ENCODE measurements around the gene GALNT10.

GALNT10 gene

GRCh38 chr5:154296525-154297159 is 106.1 kb downstream of the GALNT10 start:
- DNase-seq (ENCODE audit: low read depth in 2 of 2) = no peak

DNA sequence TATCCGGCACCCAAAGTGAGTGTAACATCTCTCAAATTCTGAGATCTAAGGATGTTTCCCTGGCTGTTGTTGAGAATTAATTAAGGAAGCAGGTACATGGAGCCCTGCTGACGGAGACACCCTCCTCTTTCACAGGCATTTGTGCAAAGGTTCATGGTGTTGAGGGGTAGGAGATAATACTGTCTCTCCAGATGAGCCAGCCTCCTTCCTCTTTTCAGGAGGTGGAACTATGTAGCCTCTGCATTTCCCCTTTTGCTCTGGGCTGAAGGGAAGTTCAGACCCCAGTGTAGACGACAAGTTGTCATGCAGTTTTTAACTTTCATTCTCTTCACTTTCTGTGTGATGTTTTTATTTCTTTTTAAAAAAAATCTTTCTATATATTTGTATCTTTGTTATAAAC is 107.5 kb downstream of the GALNT10 start:
- DNase-seq (ENCODE audit: low read depth in 2 of 2) = no peak

DNA sequence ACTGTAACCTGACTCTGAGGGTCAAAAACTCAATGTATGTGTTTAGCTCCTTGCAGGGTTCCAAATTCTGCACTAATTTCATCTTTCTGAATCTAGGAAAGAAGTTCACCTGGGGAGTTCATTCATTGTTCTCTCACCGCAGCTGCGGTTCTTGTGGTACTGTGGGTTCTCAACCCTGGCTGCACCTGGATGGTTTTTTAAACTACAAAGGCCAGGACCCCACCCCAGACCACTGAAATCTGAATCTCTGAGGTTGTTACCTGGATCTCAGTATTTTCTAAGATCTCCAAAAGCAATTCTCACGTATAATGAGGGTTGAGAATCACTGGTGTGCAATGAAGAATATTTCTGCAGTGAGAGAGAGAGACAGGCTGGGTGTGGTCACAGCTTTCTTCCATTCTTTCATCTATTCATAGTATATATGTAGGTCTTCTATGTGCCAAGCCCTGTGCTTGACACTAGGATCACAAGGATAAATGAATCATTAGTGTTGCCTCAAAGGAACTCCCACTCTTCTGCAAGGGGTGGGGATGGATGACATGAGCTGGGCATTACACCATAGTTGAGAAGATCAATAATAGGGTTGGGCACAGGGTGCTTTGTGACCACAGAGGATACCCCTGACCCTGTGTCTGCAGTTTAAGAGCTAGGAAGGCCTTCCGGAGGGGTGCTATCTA is 109.8 kb downstream of the GALNT10 start:
- no peak for DNase-seq (ENCODE audit: low read depth in 2 of 2)

GRCh38 chr5:154301726-154302125 is 111.2 kb downstream of the GALNT10 start:
- DNase-seq (ENCODE audit: low read depth in 2 of 2) = no peak

GRCh38 chr5:154302161-154302560 is 111.6 kb downstream of the GALNT10 start:
- DNase-seq (ENCODE audit: low read depth in 2 of 2) = no peak

DNA sequence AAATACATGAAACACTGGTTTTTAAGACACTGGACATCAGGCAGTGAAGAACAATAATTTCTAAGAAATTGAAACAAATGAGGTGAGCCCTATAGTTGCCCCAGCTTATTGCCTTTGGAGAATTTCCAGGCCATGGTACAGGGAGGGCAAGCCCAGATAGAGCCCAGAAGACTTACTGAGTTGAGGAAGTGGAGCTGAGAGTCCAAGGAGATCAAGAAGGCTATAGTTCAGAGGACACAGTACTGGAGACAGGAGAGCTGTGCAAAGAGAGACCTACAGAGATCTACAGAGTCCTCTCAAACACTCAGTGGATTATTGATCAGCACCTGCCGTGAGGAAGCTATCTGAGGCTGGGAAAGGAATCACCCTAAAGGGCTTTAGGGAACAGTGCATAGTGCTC is 112.6 kb downstream of the GALNT10 start:
- no peak for DNase-seq (ENCODE audit: low read depth in 2 of 2)

DNA sequence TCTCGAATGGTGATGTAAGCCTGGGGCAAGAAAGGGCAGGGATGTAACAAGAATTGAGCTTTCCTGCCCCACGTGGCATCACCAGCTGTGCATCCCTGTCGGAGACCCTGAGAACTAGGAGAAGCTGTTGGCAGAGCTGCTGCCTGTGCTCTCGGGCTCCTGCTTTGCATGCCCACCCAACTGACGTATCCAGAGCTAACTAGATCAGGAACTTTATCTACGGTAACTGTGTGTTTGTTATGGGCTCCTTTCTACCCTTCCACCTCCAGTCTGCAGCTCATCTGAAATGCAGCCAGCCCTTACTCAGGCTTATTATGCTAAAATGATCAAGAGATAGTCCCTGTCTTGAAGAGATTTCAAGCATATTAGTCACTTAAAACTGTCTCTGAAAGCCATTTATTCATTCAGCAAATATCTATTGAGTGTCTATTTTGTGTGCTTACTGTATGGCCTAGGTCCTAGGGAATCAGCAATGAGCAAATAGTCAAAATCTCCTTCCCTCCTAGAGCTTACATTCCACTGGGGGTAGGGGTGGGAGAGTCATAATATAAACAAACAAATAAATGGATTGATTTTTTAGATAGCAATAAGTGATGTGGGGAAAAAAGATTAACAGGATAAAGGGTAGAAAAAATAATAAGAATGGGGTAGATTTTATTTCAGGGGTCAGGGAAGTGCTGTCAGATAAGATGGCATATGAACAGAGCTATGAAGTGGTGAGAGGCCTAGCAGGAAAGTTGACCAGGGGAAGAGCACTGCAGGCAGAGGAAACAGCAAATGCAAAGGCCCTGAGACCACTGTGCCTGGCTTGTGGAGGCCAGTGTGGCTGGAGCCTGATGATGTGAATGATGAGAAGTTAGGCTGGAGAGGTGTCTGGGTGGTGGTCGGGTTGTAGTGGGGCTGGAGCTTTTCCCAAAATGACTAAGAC is 118.2 kb downstream of the GALNT10 start:
- DNase-seq (ENCODE audit: low read depth in 2 of 2) = no peak

DNA sequence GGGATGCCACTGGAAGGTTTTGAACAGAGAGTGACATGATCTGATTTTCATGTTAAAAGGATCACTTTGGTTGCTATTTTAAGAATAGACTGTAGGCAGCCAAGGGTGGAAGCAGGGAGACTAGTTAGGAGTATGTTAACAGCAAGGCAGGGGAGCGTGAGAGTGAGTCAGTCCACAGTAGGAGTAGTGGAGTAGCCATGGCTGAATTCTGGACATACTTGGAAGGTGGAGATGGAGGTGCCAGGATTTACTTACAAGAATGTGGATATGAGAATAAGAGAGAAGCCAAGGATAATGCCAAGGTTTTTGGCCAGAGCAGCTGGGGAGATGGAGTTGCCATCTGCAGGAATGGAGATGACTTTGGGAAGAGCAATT is 118.8 kb downstream of the GALNT10 start:
- no peak for DNase-seq (ENCODE audit: low read depth in 2 of 2)

DNA sequence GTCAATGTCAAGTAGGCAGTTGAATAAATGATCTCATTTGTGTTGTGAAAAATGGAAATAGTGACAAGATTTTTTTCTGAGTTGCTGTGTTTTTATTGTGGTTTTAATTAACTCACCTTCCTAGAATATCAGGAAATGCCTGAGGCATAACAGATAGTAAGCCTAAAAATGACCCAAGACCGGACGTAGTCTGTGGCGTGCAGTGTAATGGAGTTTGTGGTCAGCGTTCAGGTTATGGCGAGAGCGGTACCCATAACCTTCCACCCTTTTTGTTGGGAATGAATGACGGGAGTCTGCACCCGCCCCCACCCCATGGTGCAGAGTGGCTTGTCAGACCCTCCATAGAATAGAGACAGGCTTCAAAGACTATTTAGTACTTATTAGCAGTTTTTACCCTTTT is 119.3 kb downstream of the GALNT10 start:
- no peak for DNase-seq (ENCODE audit: low read depth in 2 of 2)

GRCh38 chr5:154311362-154311761 is 120.8 kb downstream of the GALNT10 start:
- peak in 1 of 2 experiments; percentile 6 for DNase-seq (ENCODE audit: low read depth in 2 of 2)

GRCh38 chr5:154312000-154312399 is 121.5 kb downstream of the GALNT10 start:
- no peak for DNase-seq (ENCODE audit: low read depth in 2 of 2)

- DNase-seq (ENCODE audit: low read depth in 2 of 2) = no peak
These were observed 122.0 kb downstream of the GALNT10 start for GRCh38 chr5:154312576-154312975.

GRCh38 chr5:154313360-154314017 is 123.0 kb downstream of the GALNT10 start:
- DNase-seq (ENCODE audit: low read depth in 2 of 2) = no peak

GRCh38 chr5:154315196-154315595 is 124.7 kb downstream of the GALNT10 start:
- DNase-seq (ENCODE audit: low read depth in 2 of 2) = no peak

GRCh38 chr5:154315756-154316155 is 125.2 kb downstream of the GALNT10 start:
- DNase-seq (ENCODE audit: low read depth in 2 of 2) = no peak

DNA sequence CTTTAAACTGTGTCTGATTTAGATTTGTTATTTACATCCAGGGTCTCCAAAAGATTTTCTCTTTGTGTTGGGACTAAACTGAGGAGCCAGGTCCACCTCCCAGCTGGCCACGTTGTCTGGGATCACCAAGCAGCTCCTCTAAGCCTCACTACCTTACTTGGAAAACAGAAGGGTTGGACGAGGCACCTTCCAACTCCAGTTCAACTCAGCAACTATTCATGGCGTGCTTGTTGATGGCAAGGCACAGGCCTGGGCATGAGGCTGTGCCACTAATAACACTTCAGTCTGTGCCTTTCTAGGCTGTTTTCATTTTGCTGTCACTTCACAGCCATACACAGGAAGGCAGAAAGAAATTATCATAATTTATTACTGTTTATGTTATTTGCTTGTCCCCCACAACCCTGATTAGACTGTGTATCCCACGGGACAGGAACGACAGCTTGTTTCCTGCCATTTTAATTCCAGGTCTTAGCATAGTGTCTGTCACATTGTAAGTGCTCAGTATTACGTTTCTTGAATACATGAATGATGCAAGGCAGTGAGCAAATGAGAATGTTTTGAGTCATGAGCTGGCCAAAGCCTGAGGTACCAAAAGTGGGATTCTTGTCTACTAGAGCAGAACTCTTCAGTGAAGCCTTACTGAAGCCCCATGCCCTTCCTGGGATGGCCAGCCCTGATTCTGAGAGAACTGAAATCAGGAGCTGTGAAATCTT is 125.8 kb downstream of the GALNT10 start:
- DNase-seq (ENCODE audit: low read depth in 2 of 2) = no peak

- no peak for DNase-seq (ENCODE audit: low read depth in 2 of 2)
These were observed 127.4 kb downstream of the GALNT10 start for GRCh38 chr5:154317916-154318315.

GRCh38 chr5:154318691-154319090 is 128.2 kb downstream of the GALNT10 start:
- DNase-seq (ENCODE audit: low read depth in 2 of 2) = no peak

GRCh38 chr5:154319736-154320135 is 129.2 kb downstream of the GALNT10 start:
- no peak for DNase-seq (ENCODE audit: low read depth in 2 of 2)

DNA sequence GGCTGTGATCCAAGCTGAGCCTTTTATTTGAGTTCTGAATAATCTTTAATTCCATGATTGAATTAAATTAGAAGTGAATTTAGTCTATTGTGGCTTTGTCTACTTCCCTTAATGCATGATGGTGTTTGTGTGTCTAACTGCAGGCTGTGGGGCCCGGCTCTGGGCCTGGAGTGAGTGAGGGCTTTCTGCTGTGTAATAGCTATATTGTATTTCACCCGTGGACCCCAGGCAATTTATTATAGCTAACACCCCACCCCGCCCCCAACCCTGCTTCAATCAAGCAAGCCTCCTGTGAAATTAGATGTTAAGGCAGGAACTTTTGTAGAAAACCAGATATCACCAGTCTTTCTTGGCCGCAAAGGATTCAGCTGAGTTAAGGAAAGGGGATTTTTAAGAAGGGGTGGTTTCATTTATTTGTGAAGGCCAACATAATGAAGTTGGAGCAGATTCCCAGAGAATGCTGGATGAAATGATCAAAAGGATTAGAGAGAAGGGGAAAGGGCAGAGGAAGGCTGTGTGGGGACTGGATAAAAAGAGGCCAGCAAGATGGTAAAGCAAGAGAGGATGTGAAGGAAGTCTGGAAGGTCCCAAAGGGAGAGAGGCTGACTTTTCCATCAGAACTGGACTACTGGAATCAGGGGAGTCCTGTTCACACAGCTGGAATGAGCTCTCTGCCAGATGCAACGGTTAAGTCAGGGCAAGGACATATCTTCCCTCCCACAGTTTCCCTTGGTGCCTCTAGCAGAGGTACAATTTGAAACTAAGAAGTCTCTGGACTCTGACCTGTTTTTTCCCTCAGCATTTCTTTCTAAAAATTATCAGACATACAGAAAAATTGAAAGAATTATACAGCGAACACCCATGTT is 129.9 kb downstream of the GALNT10 start:
- no peak for DNase-seq (ENCODE audit: low read depth in 2 of 2)
